Measurements from ENCODE around the gene SDCCAG8. TPM values are rescaled to one million over a fixed set of nuclear protein-coding genes. Genes with fewer than 3 reads are reported as not detected.

The SDCCAG8 gene
- polyA plus RNA-seq, 3 donors: 33.2 to 34.4 (median 33.4) TPM

DNA sequence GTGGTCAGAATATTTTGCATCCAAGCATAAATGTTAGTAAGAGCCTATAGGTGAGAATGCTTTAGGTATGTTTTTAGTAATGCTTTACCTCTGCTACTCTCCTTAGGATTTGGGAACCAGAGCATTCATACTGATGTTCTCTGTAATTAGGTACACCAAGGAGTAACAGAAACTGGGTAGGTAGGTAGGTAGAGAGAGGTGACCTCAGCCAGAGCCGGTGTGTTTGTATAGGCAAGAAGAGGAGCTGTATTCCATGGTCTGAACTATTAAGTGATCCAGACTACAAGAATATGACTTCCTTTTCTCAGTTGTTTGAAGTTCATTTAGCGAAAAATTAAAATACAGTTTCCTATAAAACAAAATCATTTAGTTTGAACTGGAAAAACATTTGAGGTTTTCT, 108.5 kb downstream of the SDCCAG8 start:
- peaks cover 23 to 36% of the 10 kb centered on the region in 2 donors for H3K36me3 Mint-ChIP-seq
- no CpG with 5 or more reads among the region's 2 CpGs for WGBS (ENCODE audit: insufficient coverage)
- Histone ChIP-seq H3K27me3 (ENCODE audit: control insufficient read depth in 2 of 2, insufficient read depth in 2 of 2, low read length in 2 of 2) (no peaks in the 10 kb centered on the region), H3K79me2 (ENCODE audit: insufficient read depth, low read length) (no peaks in the 10 kb centered on the region), H2AFZ (ENCODE audit: insufficient read depth, low read depth, low read length, poor library complexity, severe bottlenecking) (no peak overlapping the region), H3K4me2 (replicated peaks; ENCODE audit: extremely low read depth, low read length, poor library complexity, severe bottlenecking) (no peak overlapping the region), H3K9me3 (replicated peaks in 1 of 2; ENCODE audit: control insufficient read depth in 1 of 2, insufficient read depth in 1 of 2, low read length in 2 of 2) (no peaks in the 10 kb centered on the region), H3K36me3 (replicated peaks in 1 of 2; ENCODE audit: control insufficient read depth in 1 of 2, insufficient read depth in 2 of 2, low read length in 2 of 2) (peaks cover 2 to 22% of the 10 kb centered on the region in 2 donors), H3K4me1 (ENCODE audit: control insufficient read depth in 1 of 2, insufficient read depth in 2 of 2, low read length in 2 of 2) (no peaks in the 10 kb centered on the region), H3K27ac (ENCODE audit: low read depth in 1 of 2, low read length in 2 of 2) (no peak overlapping the region), H3K4me3 (replicated peaks in 1 of 3; ENCODE audit: low read depth in 2 of 3, low read length in 3 of 3) (no peak overlapping the region), H4K20me1 (ENCODE audit: insufficient read depth, low read length) (no peaks in the 10 kb centered on the region), H3K9ac (ENCODE audit: insufficient read depth, low read length, poor library complexity, severe bottlenecking) (no peak overlapping the region)
- no peaks in the 10 kb centered on the region for H3K9me3 Mint-ChIP-seq
- no peak overlapping the region for H3K27ac Mint-ChIP-seq
- H3K4me1 Mint-ChIP-seq: no peaks in the 10 kb centered on the region
- no peak overlapping the region for H3K4me3 Mint-ChIP-seq
- intact Hi-C loops (cut with micrococcal nuclease): no loop called here
- no peak for DNase-seq
- no peaks in the 10 kb centered on the region for H3K27me3 Mint-ChIP-seq (ENCODE audit: low read depth in 3 of 3)
- TF ChIP-seq, protein P1, sequence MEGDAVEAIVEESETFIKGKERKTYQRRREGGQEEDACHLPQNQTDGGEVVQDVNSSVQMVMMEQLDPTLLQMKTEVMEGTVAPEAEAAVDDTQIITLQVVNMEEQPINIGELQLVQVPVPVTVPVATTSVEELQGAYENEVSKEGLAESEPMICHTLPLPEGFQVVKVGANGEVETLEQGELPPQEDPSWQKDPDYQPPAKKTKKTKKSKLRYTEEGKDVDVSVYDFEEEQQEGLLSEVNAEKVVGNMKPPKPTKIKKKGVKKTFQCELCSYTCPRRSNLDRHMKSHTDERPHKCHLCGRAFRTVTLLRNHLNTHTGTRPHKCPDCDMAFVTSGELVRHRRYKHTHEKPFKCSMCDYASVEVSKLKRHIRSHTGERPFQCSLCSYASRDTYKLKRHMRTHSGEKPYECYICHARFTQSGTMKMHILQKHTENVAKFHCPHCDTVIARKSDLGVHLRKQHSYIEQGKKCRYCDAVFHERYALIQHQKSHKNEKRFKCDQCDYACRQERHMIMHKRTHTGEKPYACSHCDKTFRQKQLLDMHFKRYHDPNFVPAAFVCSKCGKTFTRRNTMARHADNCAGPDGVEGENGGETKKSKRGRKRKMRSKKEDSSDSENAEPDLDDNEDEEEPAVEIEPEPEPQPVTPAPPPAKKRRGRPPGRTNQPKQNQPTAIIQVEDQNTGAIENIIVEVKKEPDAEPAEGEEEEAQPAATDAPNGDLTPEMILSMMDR (IDR thresholded peaks at IDR 0.05): no peak

DNA sequence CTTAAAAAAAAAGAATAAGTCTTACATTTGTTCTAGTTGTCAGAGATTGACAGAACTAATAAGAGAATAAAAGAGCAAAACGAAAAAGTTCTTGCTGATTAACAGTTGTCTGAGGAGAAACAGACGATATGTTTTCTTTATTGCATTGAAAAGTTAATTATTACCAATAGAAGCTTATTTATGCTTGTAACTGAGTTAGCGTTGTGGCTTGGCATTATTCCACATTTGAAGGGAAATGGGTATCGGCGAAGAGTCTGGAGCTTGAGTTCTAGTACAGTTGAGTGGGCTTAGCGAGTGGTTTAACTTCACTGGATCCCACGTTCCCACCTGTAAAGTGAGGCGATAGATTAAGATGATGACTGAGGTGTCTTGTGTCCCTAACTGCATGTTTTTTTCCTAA, 109.0 kb downstream of the SDCCAG8 start:
- H3K4me1 ChIP-seq (ENCODE audit: control insufficient read depth in 1 of 2, insufficient read depth in 2 of 2, low read length in 2 of 2): no peaks in the 10 kb centered on the region
- no peak overlapping the region for H3K4me3 Mint-ChIP-seq
- peaks cover 0 to under 1% (median 0%) of the 10 kb centered on the region in 7 donors for H3K9me3 Mint-ChIP-seq
- no peak overlapping the region for H3K27ac ChIP-seq (ENCODE audit: low read depth in 1 of 2, low read length in 2 of 2)
- H3K27me3 Mint-ChIP-seq (ENCODE audit: low read depth in 3 of 3): no peaks in the 10 kb centered on the region
- H3K27me3 ChIP-seq (ENCODE audit: control insufficient read depth in 2 of 2, insufficient read depth in 2 of 2, low read length in 2 of 2): no peaks in the 10 kb centered on the region
- no peak overlapping the region for H3K27ac Mint-ChIP-seq
- peaks cover 2 to 22% of the 10 kb centered on the region in 2 donors for H3K36me3 ChIP-seq (replicated peaks in 1 of 2; ENCODE audit: control insufficient read depth in 1 of 2, insufficient read depth in 2 of 2, low read length in 2 of 2)
- no peak for DNase-seq
- H3K4me2 ChIP-seq (replicated peaks; ENCODE audit: extremely low read depth, low read length, poor library complexity, severe bottlenecking): no peak overlapping the region
- WGBS (ENCODE audit: insufficient coverage): 87% methylated on average over 5 of the region's 8 CpGs
- peaks cover 25 to 37% of the 10 kb centered on the region in 2 donors for H3K36me3 Mint-ChIP-seq
- H3K79me2 ChIP-seq (ENCODE audit: insufficient read depth, low read length): no peaks in the 10 kb centered on the region
- TF ChIP-seq, protein P1 (IDR thresholded peaks at IDR 0.05): no peak
- no peaks in the 10 kb centered on the region for H4K20me1 ChIP-seq (ENCODE audit: insufficient read depth, low read length)
- no peak overlapping the region for H2AFZ ChIP-seq (ENCODE audit: insufficient read depth, low read depth, low read length, poor library complexity, severe bottlenecking)
- no peaks in the 10 kb centered on the region for H3K9me3 ChIP-seq (replicated peaks in 1 of 2; ENCODE audit: control insufficient read depth in 1 of 2, insufficient read depth in 1 of 2, low read length in 2 of 2)
- no peak overlapping the region for H3K4me3 ChIP-seq (replicated peaks in 1 of 3; ENCODE audit: low read depth in 2 of 3, low read length in 3 of 3)
- intact Hi-C loops (cut with micrococcal nuclease): no loop called here
- H3K9ac ChIP-seq (ENCODE audit: insufficient read depth, low read length, poor library complexity, severe bottlenecking): no peak overlapping the region
- H3K4me1 Mint-ChIP-seq: no peaks in the 10 kb centered on the region

Data from CD14-positive monocyte (primary cell).